Activated CD8-positive, alpha-beta T cell treated with anti-CD3 and anti-CD28 coated beads for 36 hours (primary cell): Measurements from ENCODE around the gene NBEA. TPM values are rescaled to one million over a fixed set of nuclear protein-coding genes. Genes with fewer than 3 reads are reported as not detected.

Experiments
- ATAC-seq: fragments of 200-7000 bp; cut with Tn5 transposase; one replicate; pipeline ENCODE4 v1.10.0; 2021; ENCODE audit warnings: mild to moderate bottlenecking, moderate library complexity
- CTCF ChIA-PET: fragments of 350-600 bp; sonication (Branson Sonifier 250); formaldehyde crosslinking; loops from one replicate; lab custom pipeline; 2021; ENCODE audit warnings: antibody characterized with exemption; lab: Charles Lee
- POLR2A ChIA-PET: fragments of 350-600 bp; sonication (Branson Sonifier 250); formaldehyde crosslinking; loops from one replicate; lab custom pipeline; 2021; ENCODE audit warnings: antibody characterized with exemption; lab: Charles Lee
- DNase-seq: peaks from one replicate; pipeline ENCODE4 v3.0.0-alpha.2; 2020
- H3K27ac Mint-ChIP-seq: one replicate; pipeline ENCODE4 v1.8.0; 2021; ENCODE audit warnings: mild to moderate bottlenecking, mixed read lengths
- H3K27me3 Mint-ChIP-seq: one replicate; pipeline ENCODE4 v1.8.0; 2021; ENCODE audit warnings: mixed read lengths
- H3K36me3 Mint-ChIP-seq: one replicate; pipeline ENCODE4 v1.8.0; 2021; ENCODE audit warnings: low read depth, mixed read lengths
- H3K4me1 Mint-ChIP-seq: one replicate; pipeline ENCODE4 v1.8.0; 2021; ENCODE audit warnings: low read depth, mixed read lengths
- H3K4me3 Mint-ChIP-seq: one replicate; pipeline ENCODE4 v1.8.0; 2021; ENCODE audit warnings: mild to moderate bottlenecking, moderate library complexity, mixed read lengths
- H3K9me3 Mint-ChIP-seq: one replicate; pipeline ENCODE4 v1.8.0; 2021; ENCODE audit warnings: mixed read lengths
- intact Hi-C: fragments of 100-400 bp; cut with micrococcal nuclease; formaldehyde crosslinking; loops from one replicate; pipeline ENCODE4 v1.10.0; 2022
- total RNA-seq, 2 experiments: library from RNA; stranded (reverse); gene quantifications; one replicate each; pipeline ENCODE4 v1.2.3, GENCODE V29; 2021
- TF ChIP-seq, protein P1 (sequence below): fragments of 200-600 bp; IDR thresholded peaks from one replicate; pipeline ENCODE4 v1.8.0; 2022; ENCODE audit warnings: antibody characterized with exemption, mild to moderate bottlenecking

Gene NBEA
- total RNA-seq, 2 experiments from 2014 or later: 0.38 to 0.60 TPM

DNA sequence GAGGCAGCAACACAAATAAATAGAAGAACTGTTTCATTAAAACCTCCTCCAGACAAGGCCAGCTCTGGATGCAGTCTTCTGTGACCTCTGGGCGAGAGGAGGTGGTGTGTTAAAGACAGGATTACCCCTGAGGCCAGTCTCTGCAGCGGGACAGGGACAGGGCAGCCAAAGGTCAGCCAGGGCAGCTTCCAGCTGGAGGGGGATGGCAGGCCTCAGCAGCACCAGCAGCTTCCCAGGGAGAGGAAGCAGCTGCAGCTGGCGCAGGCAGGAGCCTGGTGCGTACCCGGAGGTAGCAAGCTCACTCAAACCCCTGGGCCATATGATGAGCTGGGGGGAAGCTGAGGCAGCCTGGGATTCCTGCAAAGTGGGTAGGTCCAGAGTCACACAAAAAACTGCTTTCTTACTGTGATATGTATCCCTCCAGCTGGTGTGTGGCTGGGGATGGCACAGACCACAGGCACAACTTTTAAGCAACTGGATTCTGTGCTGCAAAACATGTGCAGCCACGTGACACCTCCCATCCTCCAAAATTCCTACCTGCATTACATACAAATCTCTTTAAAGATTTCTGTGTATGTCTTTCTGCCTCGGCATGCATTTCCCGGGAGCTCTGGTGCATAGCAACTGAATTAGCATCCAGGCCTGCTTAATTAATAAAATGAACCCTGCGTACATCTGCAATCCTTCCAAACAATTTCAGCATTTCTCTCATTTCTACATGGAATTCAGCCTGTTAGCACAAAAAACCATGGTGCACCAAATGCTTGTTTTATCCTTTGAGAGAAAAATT lies 772.7 kb downstream of the NBEA start:
- Mint-ChIP-seq H3K27me3 (no peaks in the 10 kb centered on the region), H3K36me3 (no peaks in the 10 kb centered on the region), H3K27ac (no peak overlapping the region), H3K4me1 (no peaks in the 10 kb centered on the region), H3K4me3 (no peak overlapping the region), H3K9me3 (no peaks in the 10 kb centered on the region)
- TF ChIP-seq, protein P1, sequence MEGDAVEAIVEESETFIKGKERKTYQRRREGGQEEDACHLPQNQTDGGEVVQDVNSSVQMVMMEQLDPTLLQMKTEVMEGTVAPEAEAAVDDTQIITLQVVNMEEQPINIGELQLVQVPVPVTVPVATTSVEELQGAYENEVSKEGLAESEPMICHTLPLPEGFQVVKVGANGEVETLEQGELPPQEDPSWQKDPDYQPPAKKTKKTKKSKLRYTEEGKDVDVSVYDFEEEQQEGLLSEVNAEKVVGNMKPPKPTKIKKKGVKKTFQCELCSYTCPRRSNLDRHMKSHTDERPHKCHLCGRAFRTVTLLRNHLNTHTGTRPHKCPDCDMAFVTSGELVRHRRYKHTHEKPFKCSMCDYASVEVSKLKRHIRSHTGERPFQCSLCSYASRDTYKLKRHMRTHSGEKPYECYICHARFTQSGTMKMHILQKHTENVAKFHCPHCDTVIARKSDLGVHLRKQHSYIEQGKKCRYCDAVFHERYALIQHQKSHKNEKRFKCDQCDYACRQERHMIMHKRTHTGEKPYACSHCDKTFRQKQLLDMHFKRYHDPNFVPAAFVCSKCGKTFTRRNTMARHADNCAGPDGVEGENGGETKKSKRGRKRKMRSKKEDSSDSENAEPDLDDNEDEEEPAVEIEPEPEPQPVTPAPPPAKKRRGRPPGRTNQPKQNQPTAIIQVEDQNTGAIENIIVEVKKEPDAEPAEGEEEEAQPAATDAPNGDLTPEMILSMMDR: no peak
- POLR2A ChIA-PET: no interaction called here
- no peak for DNase-seq
- intact Hi-C loops: no loop called here
- CTCF ChIA-PET: no interaction called here
- no peak for ATAC-seq

DNA sequence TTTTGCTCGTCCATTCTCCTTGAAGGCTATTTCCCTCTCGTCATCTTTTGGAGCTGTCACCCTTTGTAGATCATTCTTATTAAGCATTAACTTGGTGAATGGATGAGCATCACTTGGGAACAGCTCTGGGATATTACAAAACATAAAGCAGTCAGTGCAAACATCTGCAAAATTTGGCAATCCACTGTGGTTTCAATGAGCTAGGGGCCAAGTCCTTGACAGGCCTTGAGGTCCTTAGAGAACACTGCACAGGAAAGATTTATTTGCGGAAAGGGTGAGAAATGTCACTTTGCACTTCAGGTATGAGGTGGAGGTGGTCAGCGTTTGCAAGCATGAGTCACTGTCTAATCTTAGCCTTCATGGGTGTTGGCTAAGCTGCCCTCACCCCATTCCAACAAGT lies 774.1 kb downstream of the NBEA start:
- ATAC-seq: no peak
- ChIA-PET POLR2A (no interaction called here), CTCF (interaction anchor here (0.5 to 0.7 kb wide), 2 partner anchors 12 to 184 kb away, joined by 3 read pairs; no protein-coding TSS in a partner anchor)
- Mint-ChIP-seq H3K27ac (no peak overlapping the region), H3K4me1 (no peaks in the 10 kb centered on the region), H3K9me3 (no peaks in the 10 kb centered on the region), H3K36me3 (no peaks in the 10 kb centered on the region), H3K4me3 (no peak overlapping the region), H3K27me3 (peaks cover 3% of the 10 kb centered on the region)
- DNase-seq: no peak
- intact Hi-C loops: no loop called here
- TF ChIP-seq, protein P1: no peak

- Mint-ChIP-seq H3K27me3 (peaks cover 4% of the 10 kb centered on the region), H3K36me3 (no peaks in the 10 kb centered on the region), H3K27ac (no peak overlapping the region), H3K4me3 (no peak overlapping the region), H3K4me1 (no peaks in the 10 kb centered on the region), H3K9me3 (no peaks in the 10 kb centered on the region)
- ChIA-PET POLR2A (no interaction called here), CTCF (interaction anchor here (0.7 kb wide), 1 partner anchor 13 kb away, joined by 3 read pairs; no protein-coding TSS in a partner anchor)
- TF ChIP-seq, protein P1: no peak
- DNase-seq (no peak), ATAC-seq (no peak)
- intact Hi-C loops: no loop called here
These were observed 774.7 kb downstream of the NBEA start for GRCh38 chr13:35716729-35717128.

GRCh38 chr13:35718084-35718483 lies 776.0 kb downstream of the NBEA start:
- CTCF ChIA-PET: interaction anchor here (1.1 kb wide), 1 partner anchor 71 kb away, joined by 3 read pairs; no protein-coding TSS in a partner anchor
- ATAC-seq: no peak
- no peaks in the 10 kb centered on the region for H3K36me3 Mint-ChIP-seq
- H3K4me3 Mint-ChIP-seq: no peak overlapping the region
- intact Hi-C loops: no loop called here
- no peaks in the 10 kb centered on the region for H3K9me3 Mint-ChIP-seq
- peaks cover 6% of the 10 kb centered on the region for H3K27me3 Mint-ChIP-seq
- POLR2A ChIA-PET: no interaction called here
- H3K4me1 Mint-ChIP-seq: no peaks in the 10 kb centered on the region
- no peak for DNase-seq
- no peak overlapping the region for H3K27ac Mint-ChIP-seq
- TF ChIP-seq, protein P1: no peak

- POLR2A ChIA-PET: no interaction called here
- CTCF ChIA-PET: interaction anchor here (0.6 to 1.2 kb wide), 2 partner anchors 9 to 100 kb away, joined by 3 read pairs; no protein-coding TSS in a partner anchor
These were observed 778.2 kb downstream of the NBEA start for GRCh38 chr13:35720290-35720689.

More at GRCh38 chr13:35720290-35720689, 778.2 kb downstream of the NBEA start:
- Mint-ChIP-seq H3K4me1 (no peaks in the 10 kb centered on the region), H3K27me3 (peaks cover 6% of the 10 kb centered on the region), H3K27ac (no peak overlapping the region), H3K4me3 (no peak overlapping the region), H3K36me3 (no peaks in the 10 kb centered on the region), H3K9me3 (no peaks in the 10 kb centered on the region)
- intact Hi-C loops: no loop called here
- TF ChIP-seq, protein P1: no peak
- no peak for DNase-seq
- no peak for ATAC-seq
